GM12872 (cell line): ENCODE measurements around the gene SEC61G.

ENCODE experiments used
- TF ChIP-seq, protein P1 (sequence below): IDR thresholded peaks from 3 replicates; pipeline ENCODE4 v1.5.1; 2011; ENCODE audit warnings: low read depth, mild to moderate bottlenecking, low read length, moderate library complexity; ENCODE audit not compliant: insufficient read depth

The SEC61G gene

DNA sequence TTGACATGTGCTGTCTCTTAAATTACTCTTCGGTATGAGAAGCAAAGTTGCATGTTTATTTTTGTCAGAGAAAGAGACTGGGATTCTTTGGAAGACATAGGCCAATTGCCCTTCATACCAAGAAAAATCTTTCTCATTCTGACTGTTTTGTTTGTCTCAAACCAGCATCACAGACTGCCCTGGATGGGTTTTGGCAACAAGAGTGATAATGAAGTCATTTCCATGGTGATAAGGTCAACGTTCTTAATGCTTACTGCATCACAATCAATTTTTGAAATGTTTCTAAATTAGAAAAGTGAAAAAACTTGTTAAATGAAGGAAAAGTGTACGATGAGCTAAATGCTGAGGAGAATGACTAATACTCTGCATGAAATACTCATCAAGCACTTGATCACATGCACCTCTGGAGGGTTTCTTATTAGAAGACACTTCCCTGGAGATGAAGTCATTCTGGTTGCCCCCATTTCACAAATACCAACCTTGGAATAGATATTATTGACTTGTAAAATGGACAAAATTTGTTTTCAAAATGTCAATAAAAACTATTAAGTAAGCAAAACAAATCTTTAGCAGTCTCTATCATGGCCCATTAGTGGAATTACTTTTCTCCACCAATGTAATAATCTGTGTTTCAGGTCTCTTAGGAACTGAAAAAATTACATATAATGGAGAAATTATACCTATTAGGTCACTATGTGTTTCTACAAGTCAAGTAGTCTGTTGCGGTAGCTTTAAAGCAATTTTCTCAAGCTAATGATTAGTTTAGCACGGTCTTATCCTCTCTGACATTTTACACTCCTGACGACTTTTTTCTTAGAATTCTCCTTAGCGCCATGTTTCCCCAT, 19.9 kb upstream of the SEC61G start:
- TF ChIP-seq, protein P1, sequence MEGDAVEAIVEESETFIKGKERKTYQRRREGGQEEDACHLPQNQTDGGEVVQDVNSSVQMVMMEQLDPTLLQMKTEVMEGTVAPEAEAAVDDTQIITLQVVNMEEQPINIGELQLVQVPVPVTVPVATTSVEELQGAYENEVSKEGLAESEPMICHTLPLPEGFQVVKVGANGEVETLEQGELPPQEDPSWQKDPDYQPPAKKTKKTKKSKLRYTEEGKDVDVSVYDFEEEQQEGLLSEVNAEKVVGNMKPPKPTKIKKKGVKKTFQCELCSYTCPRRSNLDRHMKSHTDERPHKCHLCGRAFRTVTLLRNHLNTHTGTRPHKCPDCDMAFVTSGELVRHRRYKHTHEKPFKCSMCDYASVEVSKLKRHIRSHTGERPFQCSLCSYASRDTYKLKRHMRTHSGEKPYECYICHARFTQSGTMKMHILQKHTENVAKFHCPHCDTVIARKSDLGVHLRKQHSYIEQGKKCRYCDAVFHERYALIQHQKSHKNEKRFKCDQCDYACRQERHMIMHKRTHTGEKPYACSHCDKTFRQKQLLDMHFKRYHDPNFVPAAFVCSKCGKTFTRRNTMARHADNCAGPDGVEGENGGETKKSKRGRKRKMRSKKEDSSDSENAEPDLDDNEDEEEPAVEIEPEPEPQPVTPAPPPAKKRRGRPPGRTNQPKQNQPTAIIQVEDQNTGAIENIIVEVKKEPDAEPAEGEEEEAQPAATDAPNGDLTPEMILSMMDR, result no peak

GRCh38 chr7:54778166-54778565, 19.2 kb upstream of the SEC61G start:
- TF ChIP-seq, protein P1, result no peak

DNA sequence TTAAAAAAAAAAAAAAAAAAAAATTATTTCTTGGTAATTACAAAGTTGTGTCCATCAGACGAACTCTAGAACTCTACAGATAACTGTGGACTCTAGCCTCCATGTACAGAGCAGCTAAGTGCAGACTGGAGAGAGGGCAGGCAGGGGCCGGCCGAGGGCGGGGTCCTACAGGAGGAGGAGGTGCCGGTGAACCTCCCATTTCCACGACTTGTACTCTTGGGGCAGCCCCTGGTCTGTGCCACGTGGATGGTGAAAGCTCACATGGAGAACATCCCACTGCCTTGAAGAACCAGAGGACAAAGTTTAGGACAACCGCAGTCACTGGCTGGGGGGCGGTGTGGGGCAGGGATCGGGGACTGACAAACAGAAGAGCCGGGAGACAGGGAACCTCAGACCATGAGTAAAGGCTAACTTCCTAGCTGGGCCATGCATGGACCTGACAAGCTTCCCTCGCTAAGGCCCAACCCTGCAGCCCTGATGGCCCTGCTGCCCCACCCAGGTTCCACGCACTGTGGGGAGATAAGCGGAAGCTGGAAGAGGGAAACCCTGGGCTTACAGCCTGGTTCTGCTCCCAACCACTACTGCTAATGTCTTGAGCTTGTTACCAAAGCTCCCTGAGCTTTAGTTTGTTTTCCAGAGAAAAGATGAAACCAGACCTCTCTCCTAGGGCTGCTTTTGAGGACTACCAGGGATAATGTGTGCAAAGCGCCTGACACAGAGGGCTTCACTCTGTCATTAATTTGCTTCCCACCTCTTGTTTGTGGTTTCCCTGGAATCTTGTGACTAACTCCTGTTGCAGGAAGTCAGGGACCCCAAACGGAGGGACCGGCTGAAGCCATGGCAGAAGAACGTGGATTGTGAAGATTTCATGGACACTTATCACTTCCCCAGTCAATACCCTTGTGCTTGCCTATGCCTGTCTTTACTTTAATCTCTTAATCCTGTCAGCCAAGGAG, 16.1 kb upstream of the SEC61G start:
- TF ChIP-seq, protein P1, result no peak

DNA sequence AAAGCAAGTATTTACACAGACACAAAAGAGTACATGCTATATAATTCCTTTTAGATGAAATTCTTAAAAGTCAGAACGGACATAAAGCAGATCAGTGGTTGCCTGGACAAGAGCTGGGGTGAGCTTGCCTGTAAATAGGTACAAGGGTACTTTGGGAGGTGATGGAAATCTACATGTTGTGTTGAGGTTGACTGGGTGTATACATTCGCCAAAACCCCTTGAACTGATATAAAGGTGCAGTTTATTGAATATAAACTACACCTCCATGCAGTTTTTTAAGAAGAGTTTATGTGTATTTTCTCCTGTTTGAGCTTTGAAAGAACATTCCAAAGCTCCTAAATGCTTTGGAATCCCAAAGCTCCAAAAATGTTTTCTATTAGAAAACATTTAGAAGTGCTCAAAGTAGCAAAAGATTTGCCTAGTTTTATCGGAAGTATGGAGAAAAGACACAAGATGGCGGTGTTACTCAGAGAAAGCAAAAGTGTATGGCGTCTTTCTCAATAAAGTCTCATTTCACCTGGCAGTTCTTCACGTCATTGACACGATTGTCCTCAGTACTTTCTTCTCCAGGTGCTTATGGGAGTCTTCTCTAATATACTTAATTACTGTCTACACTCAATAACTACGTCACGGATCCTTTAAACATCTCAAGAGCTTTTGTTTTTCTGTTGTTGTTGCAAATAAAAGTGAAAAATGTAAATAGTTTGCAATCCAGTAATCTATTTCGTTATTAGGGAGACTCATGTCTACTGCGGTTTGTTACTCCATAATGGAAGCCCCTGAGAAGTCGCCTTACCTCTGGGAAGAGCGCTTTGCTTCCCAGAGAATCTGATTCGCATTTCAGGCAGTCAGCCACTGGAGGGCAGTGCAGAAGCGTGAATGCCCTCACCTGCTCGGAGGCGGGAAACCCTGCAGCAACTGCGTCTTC, 14.7 kb upstream of the SEC61G start:
- TF ChIP-seq, protein P1, result peak; percentile 83

DNA sequence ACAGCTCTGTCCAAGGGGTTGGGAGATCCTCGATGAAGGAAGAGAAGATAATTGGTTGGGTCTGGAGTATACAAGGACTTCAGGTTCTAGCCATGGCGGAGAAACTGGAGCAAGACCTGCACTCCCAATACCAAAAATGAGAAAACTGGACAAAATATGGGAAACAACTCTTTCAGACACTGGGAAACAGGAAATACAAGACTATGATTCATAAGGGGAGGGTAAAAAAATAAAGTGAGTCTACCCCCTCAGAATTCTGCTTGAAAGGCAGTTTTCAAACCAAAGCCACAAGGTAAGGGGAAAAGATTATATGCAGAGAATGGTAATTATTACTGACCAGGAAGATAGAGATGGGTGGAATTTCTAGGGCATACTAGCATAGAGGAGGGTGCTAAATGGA, 10.2 kb upstream of the SEC61G start:
- TF ChIP-seq, protein P1, result no peak

- TF ChIP-seq, protein P1, result no peak
Measured at GRCh38 chr7:54764861-54765260, 5.8 kb upstream of the SEC61G start.

DNA sequence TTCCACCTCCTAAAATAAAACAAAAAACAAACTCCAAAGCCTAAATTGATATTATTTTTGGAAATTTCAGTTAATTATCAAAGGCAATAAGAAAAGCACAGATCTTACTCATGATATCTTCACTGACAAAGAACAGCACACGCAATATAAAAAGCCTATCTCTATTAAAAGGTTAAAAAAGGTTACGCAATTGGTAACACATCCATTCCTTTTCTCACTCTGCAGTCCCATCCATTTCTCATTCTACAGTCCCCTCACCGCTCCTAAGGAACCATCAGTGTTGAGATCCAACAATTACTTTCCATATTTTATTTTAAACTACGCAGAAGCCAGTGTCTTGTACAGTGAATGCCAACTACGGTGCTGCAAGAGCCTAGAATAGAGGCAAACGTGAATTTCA, 1.3 kb downstream of the SEC61G start:
- TF ChIP-seq, protein P1, result no peak
